HepG2 (cell line): ENCODE data around the gene ARAP1. TPM values are rescaled to one million over a fixed set of nuclear protein-coding genes. Genes with fewer than 3 reads are reported as not detected.
A peak's percentile ranks its signal among the peaks of the same experiment; 100 is the strongest.

Experiments used
- ATAD3A ChIP-seq: sonication (generic); formaldehyde crosslinking; IDR thresholded peaks from 2 replicates; pipeline ENCODE4 v1.4.0; 2020; ENCODE audit warnings: missing genetic modification reagents
- ATRX ChIP-seq: sonication (generic); formaldehyde crosslinking; IDR thresholded peaks from 2 replicates; pipeline ENCODE4 v1.4.0; 2020; ENCODE audit warnings: missing genetic modification reagents, borderline replicate concordance
- CCAR2 ChIP-seq: fragments of 200-400 bp; formaldehyde crosslinking; optimal IDR thresholded peaks from 2 replicates; pipeline ENCODE3; 2018; ENCODE audit warnings: low read depth, mild to moderate bottlenecking, low read length, moderate library complexity
- GZF1 ChIP-seq: sonication (generic); formaldehyde crosslinking; IDR thresholded peaks from 2 replicates; pipeline ENCODE4 v1.5.1; 2020; ENCODE audit warnings: mild to moderate bottlenecking, missing genetic modification reagents
- KLF15 ChIP-seq: sonication (generic); formaldehyde crosslinking; IDR thresholded peaks from 2 replicates; pipeline ENCODE4 v1.8.1; 2023; ENCODE audit warnings: borderline replicate concordance, mild to moderate bottlenecking, inconsistent platforms, missing genetic modification reagents, mixed read lengths
- MIER2 ChIP-seq: IDR thresholded peaks from 2 replicates; pipeline ENCODE4 v1.6.1; 2016; ENCODE audit warnings: missing biosample characterization, missing genetic modification reagents
- MLLT10 ChIP-seq: sonication (generic); formaldehyde crosslinking; IDR thresholded peaks from 2 replicates; pipeline ENCODE4 v1.4.0; 2020; ENCODE audit warnings: missing genetic modification reagents
- MYNN ChIP-seq: sonication (generic); formaldehyde crosslinking; IDR thresholded peaks from 2 replicates; pipeline ENCODE4 v1.4.0; 2020; ENCODE audit warnings: mild to moderate bottlenecking, low read depth, missing genetic modification reagents
- PAWR ChIP-seq: sonication (generic); formaldehyde crosslinking; IDR thresholded peaks from 2 replicates; pipeline ENCODE4 v1.4.0; 2020; ENCODE audit warnings: missing genetic modification reagents, mild to moderate bottlenecking, borderline replicate concordance
- PAX8 ChIP-seq: sonication (generic); formaldehyde crosslinking; IDR thresholded peaks from 2 replicates; pipeline ENCODE4 v1.8.0; 2022; ENCODE audit warnings: mild to moderate bottlenecking, missing genetic modification reagents, borderline replicate concordance
- SIN3B ChIP-seq: fragments of 150-350 bp; IDR thresholded peaks from 2 replicates; pipeline ENCODE4 v1.6.1; 2014; ENCODE audit warnings: low read length
- ZEB1 ChIP-seq: IDR thresholded peaks from 2 replicates; pipeline ENCODE4 v1.6.1; 2012; ENCODE audit warnings: mild to moderate bottlenecking, low read depth, inconsistent platforms; ENCODE audit not compliant: insufficient replicate concordance
- ZNF547 ChIP-seq: sonication (generic); formaldehyde crosslinking; IDR thresholded peaks from 2 replicates; pipeline ENCODE4 v1.5.1; 2020; ENCODE audit warnings: mild to moderate bottlenecking, missing genetic modification reagents
- polyA plus RNA-seq, 8 experiments: library from polyadenylated mRNA; depleted of rRNA in 3 of 8; stranded (reverse) in 7 of 8; unstranded in 1 of 8; fragments of >200 nt; fragmentation: Illumina TruSeq in 4 of 8; extraction: Trizol in 4 of 8; gene quantifications; 2 replicates each; pipeline versions ENCODE4 v1.2.1 to v1.2.3, GENCODE V29; 2011 to 2016; ENCODE audit warnings: low read depth in 4 of 8, missing spikeins in 1 of 8, mixed read lengths in 1 of 8; ENCODE audit not compliant: insufficient read depth in 1 of 8
- total RNA-seq, 5 experiments: library from RNA; depleted of rRNA; stranded (reverse); fragments of >200 nt; fragmentation: Illumina TruSeq; extraction: Trizol; gene quantifications; 2 replicates each; pipeline ENCODE4 v1.2.3, GENCODE V29; 2016; ENCODE audit warnings: low read depth in 1 of 5
- TF ChIP-seq, protein P1 (sequence below): sonication (generic); formaldehyde crosslinking; IDR thresholded peaks from 2 replicates; pipeline ENCODE4 v1.8.1; 2023; ENCODE audit warnings: missing genetic modification reagents, mild to moderate bottlenecking, borderline replicate concordance
- TF ChIP-seq, protein P2 (sequence below), 2 experiments: fragments of 450-650 bp in 1 of 2; sonication (generic) in 1 of 2; formaldehyde crosslinking in 1 of 2; IDR thresholded peaks; 2 replicates each; pipeline versions ENCODE4 v1.6.1 to v1.8.0; 2016 to 2022; ENCODE audit warnings: antibody characterized with exemption in 1 of 2, mild to moderate bottlenecking in 1 of 2, missing genetic modification reagents in 1 of 2
- TF ChIP-seq, protein P3 (sequence below): IDR thresholded peaks from 2 replicates; pipeline ENCODE4 v1.6.1; 2016; ENCODE audit warnings: low read depth, control low read depth

The ARAP1 gene
- total and polyA plus RNA-seq, 2 of the 13 experiments (the other 11 are each of a cell fraction or from before 2014, with no cell fraction given), result 43.2 to 55.5 TPM

- no peak for TF ChIP-seq ATAD3A (CRISPR knock-in tag)
- TF ChIP-seq ZNF547 (CRISPR knock-in tag), result no peak
- TF ChIP-seq ZEB1, result no peak
- TF ChIP-seq KLF15, result no peak
- no peak for TF ChIP-seq PAWR
- no peak for TF ChIP-seq ATRX (CRISPR knock-in tag)
- no peak for TF ChIP-seq GZF1
- TF ChIP-seq CCAR2, result no peak
- no peak for TF ChIP-seq MLLT10
- TF ChIP-seq MIER2 (CRISPR knock-in tag), result no peak
- TF ChIP-seq, protein P1, sequence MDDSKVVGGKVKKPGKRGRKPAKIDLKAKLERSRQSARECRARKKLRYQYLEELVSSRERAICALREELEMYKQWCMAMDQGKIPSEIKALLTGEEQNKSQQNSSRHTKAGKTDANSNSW (CRISPR knock-in tag), result no peak
- TF ChIP-seq, protein P2, sequence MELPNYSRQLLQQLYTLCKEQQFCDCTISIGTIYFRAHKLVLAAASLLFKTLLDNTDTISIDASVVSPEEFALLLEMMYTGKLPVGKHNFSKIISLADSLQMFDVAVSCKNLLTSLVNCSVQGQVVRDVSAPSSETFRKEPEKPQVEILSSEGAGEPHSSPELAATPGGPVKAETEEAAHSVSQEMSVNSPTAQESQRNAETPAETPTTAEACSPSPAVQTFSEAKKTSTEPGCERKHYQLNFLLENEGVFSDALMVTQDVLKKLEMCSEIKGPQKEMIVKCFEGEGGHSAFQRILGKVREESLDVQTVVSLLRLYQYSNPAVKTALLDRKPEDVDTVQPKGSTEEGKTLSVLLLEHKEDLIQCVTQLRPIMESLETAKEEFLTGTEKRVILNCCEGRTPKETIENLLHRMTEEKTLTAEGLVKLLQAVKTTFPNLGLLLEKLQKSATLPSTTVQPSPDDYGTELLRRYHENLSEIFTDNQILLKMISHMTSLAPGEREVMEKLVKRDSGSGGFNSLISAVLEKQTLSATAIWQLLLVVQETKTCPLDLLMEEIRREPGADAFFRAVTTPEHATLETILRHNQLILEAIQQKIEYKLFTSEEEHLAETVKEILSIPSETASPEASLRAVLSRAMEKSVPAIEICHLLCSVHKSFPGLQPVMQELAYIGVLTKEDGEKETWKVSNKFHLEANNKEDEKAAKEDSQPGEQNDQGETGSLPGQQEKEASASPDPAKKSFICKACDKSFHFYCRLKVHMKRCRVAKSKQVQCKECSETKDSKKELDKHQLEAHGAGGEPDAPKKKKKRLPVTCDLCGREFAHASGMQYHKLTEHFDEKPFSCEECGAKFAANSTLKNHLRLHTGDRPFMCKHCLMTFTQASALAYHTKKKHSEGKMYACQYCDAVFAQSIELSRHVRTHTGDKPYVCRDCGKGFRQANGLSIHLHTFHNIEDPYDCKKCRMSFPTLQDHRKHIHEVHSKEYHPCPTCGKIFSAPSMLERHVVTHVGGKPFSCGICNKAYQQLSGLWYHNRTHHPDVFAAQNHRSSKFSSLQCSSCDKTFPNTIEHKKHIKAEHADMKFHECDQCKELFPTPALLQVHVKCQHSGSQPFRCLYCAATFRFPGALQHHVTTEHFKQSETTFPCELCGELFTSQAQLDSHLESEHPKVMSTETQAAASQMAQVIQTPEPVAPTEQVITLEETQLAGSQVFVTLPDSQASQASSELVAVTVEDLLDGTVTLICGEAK (IDR thresholded peaks at IDR 0.05), result no peak
- TF ChIP-seq, protein P2 (CRISPR knock-in tag; IDR thresholded peaks at IDR 0.05), result no peak
- 0 out of 2 replicates have a peak, but pooled peaks have one; percentile 53 for TF ChIP-seq SIN3B
- TF ChIP-seq MYNN (CRISPR knock-in tag), result 0 out of 2 replicates have a peak, but pooled peaks have one; percentile 54
- TF ChIP-seq, protein P3, sequence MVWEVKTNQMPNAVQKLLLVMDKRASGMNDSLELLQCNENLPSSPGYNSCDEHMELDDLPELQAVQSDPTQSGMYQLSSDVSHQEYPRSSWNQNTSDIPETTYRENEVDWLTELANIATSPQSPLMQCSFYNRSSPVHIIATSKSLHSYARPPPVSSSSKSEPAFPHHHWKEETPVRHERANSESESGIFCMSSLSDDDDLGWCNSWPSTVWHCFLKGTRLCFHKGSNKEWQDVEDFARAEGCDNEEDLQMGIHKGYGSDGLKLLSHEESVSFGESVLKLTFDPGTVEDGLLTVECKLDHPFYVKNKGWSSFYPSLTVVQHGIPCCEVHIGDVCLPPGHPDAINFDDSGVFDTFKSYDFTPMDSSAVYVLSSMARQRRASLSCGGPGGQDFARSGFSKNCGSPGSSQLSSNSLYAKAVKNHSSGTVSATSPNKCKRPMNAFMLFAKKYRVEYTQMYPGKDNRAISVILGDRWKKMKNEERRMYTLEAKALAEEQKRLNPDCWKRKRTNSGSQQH (CRISPR knock-in tag), result 0 out of 2 replicates have a peak, but pooled peaks have one; percentile 15
- TF ChIP-seq PAX8, result no peak
These were observed 26.6 kb upstream of the ARAP1 start (continued) for GRCh38 chr11:72778535-72779494.
